Tibial nerve (tissue), 4 donors: ENCODE data around the gene PABPN1L. TPM values are rescaled to one million over a fixed set of nuclear protein-coding genes. Genes with fewer than 3 reads are reported as not detected.

ENCODE experiments used
- DNase-seq, 2 donors: peaks; one replicate each; pipeline ENCODE4 v3.0.0-alpha.2; 2019; ENCODE audit warnings: low spot score in 2 of 2
- H3K27ac ChIP-seq, 4 donors: fragments of 200-600 bp; sonication (generic) in 3 of 4; one replicate each; pipeline ENCODE4 v1.5.1; 2017 to 2019; ENCODE audit warnings: mild to moderate bottlenecking in 1 of 4
- H3K27me3 ChIP-seq, 2 donors: fragments of 200-600 bp; sonication (generic) in 1 of 2; one replicate each; pipeline versions ENCODE4 v1.5.1 to v1.6.0; 2017 to 2019
- H3K36me3 ChIP-seq, 3 donors: fragments of 200-600 bp; sonication (generic); one replicate each; pipeline ENCODE4 v1.5.1; 2018 to 2019
- H3K4me1 ChIP-seq, 4 donors: fragments of 200-600 bp; sonication (generic) in 3 of 4; one replicate each; pipeline ENCODE4 v1.5.1; 2017 to 2019
- H3K4me3 ChIP-seq, 4 donors: fragments of 200-600 bp; sonication (generic) in 3 of 4; one replicate each; pipeline ENCODE4 v1.5.1; 2017 to 2019; ENCODE audit warnings: mild to moderate bottlenecking in 1 of 4, moderate library complexity in 1 of 4
- H3K9me3 ChIP-seq, 4 donors: fragments of 200-600 bp; sonication (generic) in 3 of 4; one replicate each; pipeline ENCODE4 v1.5.1; 2017 to 2019
- CTCF ChIP-seq, 5 experiments: fragments of 200-600 bp in 3 of 5; fragments of 450-650 bp in 2 of 5; sonication (generic) in 3 of 5; IDR thresholded peaks; one replicate each; pipeline ENCODE4 v1.5.1; 2016 to 2019; ENCODE audit warnings: antibody characterized with exemption in 5 of 5, mild to moderate bottlenecking in 3 of 5, moderate library complexity in 2 of 5
- EP300 ChIP-seq, 2 donors: sonication (generic); formaldehyde crosslinking; IDR thresholded peaks; one replicate each; pipeline ENCODE4 v1.6.1; 2017; ENCODE audit warnings: antibody characterized with exemption in 2 of 2, mild to moderate bottlenecking in 1 of 2
- POLR2A ChIP-seq, 2 donors: fragments of 450-650 bp; IDR thresholded peaks; one replicate each; pipeline ENCODE4 v1.6.1; 2017; ENCODE audit warnings: antibody characterized with exemption in 2 of 2, mild to moderate bottlenecking in 2 of 2, moderate library complexity in 2 of 2
- WGBS, 2 donors: methylation state at CpG; one replicate each; pipeline ENCODE4 v1.1.5; 2018; 5-methylcytosine and 5-hydroxymethylcytosine counted together
- total RNA-seq, 4 donors: library from RNA; depleted of rRNA; stranded (reverse); fragments of >200 nt; gene quantifications; one replicate each; pipeline ENCODE4 v1.1.0, GENCODE V29; 2016

Gene PABPN1L
- not detected for total RNA-seq

- no peak within 1 kb of the TSS for H3K4me3 ChIP-seq
- H3K9me3 ChIP-seq = no peaks in the 10 kb centered on the region
- peaks cover 0 to 27% (median 6%) of the 10 kb centered on the region in 3 donors for H3K36me3 ChIP-seq
- no peak for DNase-seq
- no peak for TF ChIP-seq POLR2A (IDR thresholded peaks at IDR 0.05)
- no peak for TF ChIP-seq CTCF (IDR thresholded peaks at IDR 0.05)
- no peak for TF ChIP-seq EP300 (IDR thresholded peaks at IDR 0.05)
- peaks cover 0 to 9% (median 0%) of the 10 kb centered on the region in 4 donors for H3K4me1 ChIP-seq
- H3K27me3 ChIP-seq = peaks cover 0 to 24% of the 10 kb centered on the region in 2 donors
- H3K27ac ChIP-seq = no peak within 1 kb of the TSS
- 62 to 63% methylated on average over 16 to 17 of the region's 20 CpGs for WGBS, 2 donors
Observed at GRCh38 chr16:88866151-88866920, at the start of gene PABPN1L. Gene PABPN1L (minus strand): TSS chr16:88866660. CDS start chr16:88866606, 54 bp downstream.

DNA sequence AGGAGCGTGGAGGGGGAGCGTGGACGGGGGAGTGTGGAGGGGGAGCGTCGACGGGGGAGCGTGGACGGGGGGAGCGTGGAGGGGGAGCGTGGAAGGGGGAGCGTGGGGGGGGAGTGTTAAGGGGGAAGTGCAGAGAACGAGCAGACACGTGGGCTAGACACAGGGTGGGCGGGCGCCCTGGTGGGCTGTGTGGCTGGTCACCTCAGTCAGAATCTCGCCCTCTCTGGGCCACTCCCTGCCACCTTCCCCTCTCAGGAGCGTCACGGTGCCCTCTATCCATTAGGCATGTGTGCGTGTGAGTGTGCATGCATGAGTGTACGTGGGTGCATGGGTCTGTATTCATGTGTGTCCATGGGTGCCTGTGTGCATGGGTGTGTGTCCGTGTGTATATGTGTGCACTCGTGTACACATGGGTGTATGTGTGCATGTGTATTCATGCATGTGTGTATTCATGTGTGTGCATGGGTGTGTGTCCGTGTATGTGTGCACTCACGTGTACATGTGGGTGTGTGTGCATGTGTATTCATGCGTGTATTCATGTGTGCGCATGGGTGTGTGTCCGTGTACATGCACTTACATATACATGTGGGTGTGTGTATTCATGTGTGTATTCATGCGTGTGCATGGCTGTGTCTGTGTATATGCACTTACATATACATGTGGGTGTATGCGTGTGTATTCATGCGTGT, 49.3 kb upstream of the PABPN1L start:
- TF ChIP-seq EP300 (IDR thresholded peaks at IDR 0.05) = no peak
- no peak for TF ChIP-seq CTCF (IDR thresholded peaks at IDR 0.05)
- no peak for TF ChIP-seq POLR2A (IDR thresholded peaks at IDR 0.05)
- peaks cover 0 to 29% (median 6%) of the 10 kb centered on the region in 4 donors for H3K4me1 ChIP-seq
- no peak overlapping the region for H3K27ac ChIP-seq
- H3K9me3 ChIP-seq = no peaks in the 10 kb centered on the region
- 83 to 84% methylated on average over 30 of the region's 30 CpGs for WGBS, 2 donors
- no peaks in the 10 kb centered on the region for H3K36me3 ChIP-seq
- no peak overlapping the region for H3K4me3 ChIP-seq
- DNase-seq = no peak
- H3K27me3 ChIP-seq = peaks cover 0 to 31% of the 10 kb centered on the region in 2 donors

DNA sequence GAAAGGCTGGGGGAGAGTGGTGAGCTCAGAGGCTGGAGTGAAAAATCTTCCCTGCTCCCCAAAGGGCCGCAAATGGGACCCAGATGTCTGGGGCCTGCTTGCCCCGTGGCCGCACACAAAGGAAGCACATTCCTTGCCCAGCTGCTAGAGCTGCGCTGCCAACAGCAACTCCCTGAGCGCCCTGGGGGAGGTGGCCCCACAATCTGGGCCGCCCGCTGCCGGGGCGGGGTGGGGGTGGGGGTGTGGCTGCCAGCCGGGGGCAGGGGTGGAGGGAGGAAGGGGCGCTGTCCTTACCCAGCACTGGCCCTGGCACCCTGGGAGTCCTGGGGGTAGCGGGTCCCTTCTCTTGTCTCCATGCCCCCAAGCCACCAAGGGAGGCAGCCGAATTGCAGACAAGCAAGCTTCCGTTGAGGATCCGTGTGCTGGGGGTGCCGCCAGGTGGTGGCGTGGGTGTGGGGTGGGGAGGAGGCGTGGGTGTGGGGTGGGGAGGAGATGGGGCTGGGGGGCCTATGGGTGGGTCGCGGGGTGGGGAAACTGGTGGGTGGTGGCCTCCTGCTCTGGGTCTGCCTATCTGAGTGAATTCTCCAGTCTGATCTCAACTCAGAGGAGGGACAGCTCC, 48.4 kb upstream of the PABPN1L start:
- Histone ChIP-seq H3K4me1 (peaks cover 0 to 27% (median 3%) of the 10 kb centered on the region in 4 donors), H3K27me3 (peaks cover 0 to 39% of the 10 kb centered on the region in 2 donors), H3K4me3 (peak overlapping the region in 1 of 4 donors; percentile 4), H3K36me3 (no peaks in the 10 kb centered on the region), H3K27ac (no peak overlapping the region), H3K9me3 (no peaks in the 10 kb centered on the region)
- peak; percentile 26 to 52 for DNase-seq
- TF ChIP-seq CTCF (IDR thresholded peaks at IDR 0.05) (no peak), EP300 (IDR thresholded peaks at IDR 0.05) (peak in 1 of 2 donors; percentile 21)
- 38 to 53% methylated on average over 6 to 17 of the region's 20 CpGs for WGBS, 2 donors

GRCh38 chr16:88913870-88914269, 47.4 kb upstream of the PABPN1L start:
- TF ChIP-seq POLR2A (IDR thresholded peaks at IDR 0.05) (no peak), EP300 (IDR thresholded peaks at IDR 0.05) (no peak), CTCF (IDR thresholded peaks at IDR 0.05) (no peak)
- DNase-seq = no peak
- no peaks in the 10 kb centered on the region for H3K36me3 ChIP-seq
- H3K9me3 ChIP-seq = no peaks in the 10 kb centered on the region
- 94 to 96% methylated on average over 13 of the region's 13 CpGs for WGBS, 2 donors
- H3K27me3 ChIP-seq = peaks cover 0 to 39% of the 10 kb centered on the region in 2 donors
- peaks cover 0 to 26% (median 3%) of the 10 kb centered on the region in 4 donors for H3K4me1 ChIP-seq
- H3K27ac ChIP-seq = no peak overlapping the region
- H3K4me3 ChIP-seq = no peak overlapping the region
